ENCODE data around the gene SYT15B.
"Not testable (repeated sequence)": the region's sequence is repeated elsewhere in the genome, so short reads cannot be mapped to it uniquely, and the experiment has no call there.

Gene SYT15B

GRCh38 chr10:47725740-47726139, 37.7 kb downstream of the SYT15B start:
- not testable (repeated sequence) for DNase-seq (ENCODE audit: low spot score)

- DNase-seq (ENCODE audit: low spot score) = not testable (repeated sequence)
Observed at GRCh38 chr10:47725047-47725446, 38.3 kb downstream of the SYT15B start.

GRCh38 chr10:47724119-47724518, 39.3 kb downstream of the SYT15B start:
- DNase-seq (ENCODE audit: low spot score) = not testable (repeated sequence)

- DNase-seq (ENCODE audit: low spot score) = not testable (repeated sequence)
Observed at GRCh38 chr10:47723362-47723761, 40.0 kb downstream of the SYT15B start.

- not testable (repeated sequence) for DNase-seq (ENCODE audit: low spot score)
Observed at GRCh38 chr10:47717011-47717769, 46.2 kb downstream of the SYT15B start.

All from CD4-positive, alpha-beta T cell treated with Interleukin-6 at 100 ng/mL for 8 hours (primary cell).